IgD-negative memory B cell (primary cell): ENCODE results near the gene KRTAP4-16. TPM values are rescaled to one million over a fixed set of nuclear protein-coding genes. Genes with fewer than 3 reads are reported as not detected.
"Not testable (repeated sequence)": the region's sequence is repeated elsewhere in the genome, so short reads cannot be mapped to it uniquely, and the experiment has no call there.

Experiments
- H3K27ac Mint-ChIP-seq, 3 donors: one replicate each; pipeline ENCODE4 v1.8.0; 2020 to 2022; ENCODE audit warnings: mild to moderate bottlenecking in 3 of 3, mixed read lengths in 3 of 3, moderate library complexity in 1 of 3
- H3K27me3 Mint-ChIP-seq: one replicate; pipeline ENCODE4 v1.8.0; 2021; ENCODE audit warnings: mixed read lengths
- H3K36me3 Mint-ChIP-seq: one replicate; pipeline ENCODE4 v1.8.0; 2020; ENCODE audit warnings: mild to moderate bottlenecking, mixed read lengths
- H3K4me1 Mint-ChIP-seq, 3 donors: one replicate each; pipeline ENCODE4 v1.8.0; 2020 to 2022; ENCODE audit warnings: mixed read lengths in 3 of 3, mild to moderate bottlenecking in 1 of 3
- H3K4me3 Mint-ChIP-seq, 4 donors: one replicate each; pipeline ENCODE4 v1.8.0; 2020 to 2022; ENCODE audit warnings: mild to moderate bottlenecking in 4 of 4, mixed read lengths in 4 of 4, moderate library complexity in 3 of 4
- H3K9me3 Mint-ChIP-seq, 3 donors: one replicate each; pipeline ENCODE4 v1.8.0; 2020 to 2021; ENCODE audit warnings: mixed read lengths in 3 of 3, mild to moderate bottlenecking in 1 of 3
- polyA plus RNA-seq: library from polyadenylated mRNA; unstranded; fragments of 300-500 nt; fragmentation: Illumina TruSeq; gene quantifications from one replicate; pipeline ENCODE4 v1.2.3, GENCODE V29; 2021

Gene KRTAP4-16
- polyA plus RNA-seq, 1 donor from 2014 or later: not detected

DNA sequence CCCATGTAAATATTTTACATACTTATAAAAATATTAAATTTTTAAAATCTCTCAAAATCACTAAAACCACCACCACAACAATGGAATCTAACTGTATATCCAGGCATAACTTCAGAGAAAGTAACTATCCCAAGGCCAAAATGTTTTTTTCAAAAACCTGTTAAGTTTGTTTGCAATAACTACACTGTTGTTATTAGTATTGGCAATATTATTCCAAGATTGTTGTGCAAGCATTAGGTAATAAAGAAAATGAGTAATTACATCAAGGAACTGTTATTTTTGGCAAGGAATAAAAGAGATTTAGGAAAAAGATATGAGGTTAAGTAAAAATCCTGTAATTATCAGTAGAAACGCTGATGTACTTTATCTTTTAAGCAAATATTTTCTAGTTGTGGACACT, 25.4 kb upstream of the KRTAP4-16 start:
- Mint-ChIP-seq H3K27ac (no peak overlapping the region), H3K36me3 (no peaks in the 10 kb centered on the region), H3K4me3 (no peak overlapping the region), H3K27me3 (peaks cover 5% of the 10 kb centered on the region), H3K9me3 (peaks cover 0 to 7% (median 4%) of the 10 kb centered on the region in 3 donors), H3K4me1 (peaks cover 0 to 39% (median 38%) of the 10 kb centered on the region in 3 donors)

DNA sequence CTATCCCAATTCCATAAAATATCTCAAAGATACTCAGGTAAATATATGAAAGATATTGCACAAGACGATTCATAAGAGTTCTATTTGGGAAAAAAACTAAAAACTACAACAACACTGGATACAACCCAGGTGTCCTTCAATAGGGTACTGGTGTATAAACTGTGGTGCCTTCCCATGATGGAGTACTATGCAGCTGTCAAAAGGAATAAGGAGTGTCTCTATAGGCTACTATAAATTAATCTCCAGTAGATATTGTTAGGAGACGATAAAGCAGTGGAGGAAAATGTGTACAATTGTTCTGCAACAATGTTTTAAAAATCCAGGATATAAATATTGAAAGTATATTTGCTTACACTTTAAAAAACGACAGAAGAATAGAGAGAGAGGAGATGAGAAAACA, 24.4 kb upstream of the KRTAP4-16 start:
- H3K4me3 Mint-ChIP-seq: no peak overlapping the region
- H3K36me3 Mint-ChIP-seq: no peaks in the 10 kb centered on the region
- H3K9me3 Mint-ChIP-seq: peaks cover 0 to 7% (median 6%) of the 10 kb centered on the region in 3 donors
- H3K27ac Mint-ChIP-seq: peak overlapping the region in 1 of 3 donors; percentile 25
- H3K27me3 Mint-ChIP-seq: peaks cover 5% of the 10 kb centered on the region
- H3K4me1 Mint-ChIP-seq: peaks cover 0 to 33% (median 31%) of the 10 kb centered on the region in 3 donors

DNA sequence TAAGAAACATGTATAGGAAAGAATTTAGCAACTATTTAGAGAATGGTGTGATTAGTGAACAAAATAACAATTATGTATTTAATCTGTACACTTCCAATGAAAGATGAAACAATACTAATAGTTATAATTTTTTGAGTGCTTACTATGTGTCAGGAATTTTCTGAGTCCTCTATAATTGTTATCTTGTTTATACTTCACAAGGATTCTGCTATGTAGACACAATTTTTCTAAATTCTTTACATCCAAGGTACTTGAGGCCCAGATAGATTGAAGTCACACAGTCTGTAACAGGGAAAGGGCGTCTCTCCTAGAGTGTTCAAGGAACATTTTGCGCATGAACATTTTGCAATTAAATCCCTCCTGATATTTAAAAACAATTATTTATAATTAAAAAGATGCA, 23.1 kb upstream of the KRTAP4-16 start:
- Mint-ChIP-seq H3K4me3 (no peak overlapping the region), H3K27me3 (peaks cover 5% of the 10 kb centered on the region), H3K9me3 (peaks cover 3 to 7% (median 6%) of the 10 kb centered on the region in 3 donors), H3K36me3 (no peaks in the 10 kb centered on the region), H3K4me1 (peaks cover 1 to 34% (median 32%) of the 10 kb centered on the region in 3 donors), H3K27ac (no peak overlapping the region)

DNA sequence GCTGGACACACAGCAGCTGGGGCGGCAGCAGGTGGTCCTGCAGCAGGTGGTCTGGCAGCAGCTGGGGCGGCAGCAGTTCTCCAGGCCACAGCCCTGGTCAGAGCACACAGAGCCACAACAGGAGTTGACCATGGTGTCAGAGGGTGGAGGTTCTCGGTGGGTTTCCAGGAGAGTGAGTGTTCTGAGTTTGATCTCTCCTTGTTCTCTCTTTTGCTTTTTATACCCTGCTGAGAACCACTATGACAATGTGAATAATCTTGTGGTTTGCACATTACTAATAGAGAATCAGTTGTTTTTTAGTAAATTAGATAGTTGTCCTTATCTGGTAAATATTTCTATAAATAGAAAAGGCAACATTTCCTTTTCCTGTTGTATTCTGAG, 22.0 kb upstream of the KRTAP4-16 start, which contains the start of gene KRTAP4-12:
TSS of gene KRTAP4-12 (minus strand) at position 192 of the 381 bp plus-strand sequence. CDS start at position 132, 60 bp downstream.
- peak within 1 kb of the TSS in 2 of 3 donors; percentile 10 to 27 for H3K27ac Mint-ChIP-seq
- not testable (repeated sequence) for H3K27me3 Mint-ChIP-seq, H3K9me3 Mint-ChIP-seq, H3K36me3 Mint-ChIP-seq
- peak within 1 kb of the TSS in 2 of 4 donors; percentile 1 to 72 for H3K4me3 Mint-ChIP-seq
- H3K4me1 Mint-ChIP-seq: peaks cover 2 to 34% (median 32%) of the 10 kb centered on the region in 3 donors

DNA sequence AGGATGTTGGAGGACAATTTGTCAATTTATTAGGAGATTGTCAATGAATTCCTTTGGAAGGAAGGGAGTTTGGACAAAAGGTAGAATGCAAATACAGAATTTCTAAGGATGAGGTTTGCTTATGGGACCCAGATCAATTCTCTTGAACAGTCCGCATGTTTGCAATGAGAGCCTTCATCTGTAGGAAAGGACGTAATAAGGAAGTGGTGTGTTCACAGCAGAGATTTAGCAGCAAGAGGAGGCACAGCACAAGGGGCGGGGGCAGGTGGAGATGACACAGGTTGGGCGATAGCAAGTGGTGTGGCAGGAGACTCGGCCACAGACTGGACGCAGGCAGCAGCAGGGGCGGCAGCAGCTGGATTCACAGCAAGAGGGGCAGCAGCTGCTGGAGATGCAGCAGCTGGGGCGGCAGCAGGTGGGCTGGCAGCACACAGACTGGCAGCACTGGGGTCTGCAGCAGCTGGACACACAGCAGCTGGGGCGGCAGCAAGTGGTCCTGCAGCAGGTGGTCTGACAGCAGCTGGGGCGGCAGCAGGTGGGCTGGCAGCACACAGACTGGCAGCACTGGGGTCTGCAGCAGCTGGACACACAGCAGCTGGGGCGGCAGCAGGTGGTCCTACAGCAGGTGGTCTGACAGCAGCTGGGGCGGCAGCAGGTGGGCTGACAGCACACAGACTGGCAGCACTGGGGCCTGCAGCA, 21.4 kb upstream of the KRTAP4-16 start:
- peak overlapping the region in 2 of 4 donors; percentile 1 to 72 for H3K4me3 Mint-ChIP-seq
- H3K4me1 Mint-ChIP-seq: peaks cover 2 to 34% (median 30%) of the 10 kb centered on the region in 3 donors
- not testable (repeated sequence) for H3K9me3 Mint-ChIP-seq, H3K27me3 Mint-ChIP-seq, H3K36me3 Mint-ChIP-seq
- H3K27ac Mint-ChIP-seq: peak overlapping the region in 2 of 3 donors; percentile 10 to 27

DNA sequence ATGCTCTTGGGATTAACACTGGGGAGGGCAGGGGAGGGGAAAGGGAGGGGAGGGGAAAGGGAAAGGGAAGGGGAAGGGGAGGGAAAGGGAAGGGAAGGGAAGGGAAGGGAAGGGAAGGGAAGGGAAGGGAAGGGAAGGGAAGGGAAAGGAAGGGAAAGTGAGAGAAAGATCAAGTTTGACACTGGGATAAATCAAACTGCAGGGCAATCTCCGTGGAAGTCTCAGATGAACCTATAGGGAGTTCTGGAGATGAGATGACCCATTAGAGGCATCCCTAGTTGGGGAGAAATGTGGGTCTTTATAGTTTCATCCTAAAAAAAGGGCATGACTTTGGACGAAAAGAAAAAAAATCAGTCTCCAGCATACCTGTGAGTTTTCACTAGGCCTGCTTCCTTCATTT, 19.7 kb upstream of the KRTAP4-16 start:
- H3K36me3 Mint-ChIP-seq: no peaks in the 10 kb centered on the region
- peaks cover 2 to 40% (median 31%) of the 10 kb centered on the region in 3 donors for H3K4me1 Mint-ChIP-seq
- no peak overlapping the region for H3K27ac Mint-ChIP-seq
- H3K4me3 Mint-ChIP-seq: no peak overlapping the region
- H3K9me3 Mint-ChIP-seq: peaks cover 0 to 5% (median 5%) of the 10 kb centered on the region in 3 donors
- peaks cover 10% of the 10 kb centered on the region for H3K27me3 Mint-ChIP-seq

DNA sequence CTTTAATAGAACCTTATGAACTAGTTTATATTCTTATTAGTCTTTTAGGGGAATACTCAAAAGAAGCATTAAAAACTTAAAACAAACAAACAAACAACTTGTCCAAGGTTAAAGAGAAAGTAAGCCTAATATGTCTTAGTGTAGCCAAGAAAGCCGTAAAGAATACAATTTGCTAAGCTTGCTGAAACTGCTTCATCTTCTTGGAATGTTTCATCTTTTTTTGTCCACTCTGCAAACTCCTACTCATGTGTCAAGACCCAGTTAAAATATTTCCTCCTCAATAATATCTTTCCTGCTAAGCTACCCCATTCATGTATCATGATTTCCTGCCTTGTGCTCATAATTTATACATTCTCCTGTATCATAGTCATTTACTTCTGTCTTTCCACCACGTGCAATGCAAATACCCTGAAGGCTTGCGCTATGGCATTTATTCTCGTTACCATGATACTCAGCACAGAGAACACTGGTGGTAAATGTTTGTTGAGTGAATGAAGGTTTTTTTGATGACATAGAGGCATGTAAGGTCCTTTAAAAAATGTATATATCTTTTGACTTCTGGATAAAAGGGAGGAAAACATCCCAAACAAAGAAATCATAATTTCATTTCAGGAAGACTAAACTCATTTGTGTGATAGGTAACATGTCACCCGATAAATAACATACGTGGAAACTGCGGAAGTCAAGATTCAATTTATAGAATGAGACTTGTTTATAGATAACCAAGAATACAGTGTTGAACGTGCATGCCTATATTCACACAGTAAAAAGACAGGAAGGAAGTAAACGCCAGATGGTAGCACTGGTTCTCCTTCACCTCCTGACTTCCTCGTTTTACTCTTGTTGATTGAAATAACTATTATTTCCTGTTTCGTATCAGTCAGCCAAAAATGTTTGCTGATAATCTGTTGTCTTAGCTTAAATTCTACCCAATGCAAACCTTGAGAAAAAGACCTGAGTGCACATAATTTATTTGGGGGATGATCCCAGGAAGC, 18.0 kb upstream of the KRTAP4-16 start:
- Mint-ChIP-seq H3K4me1 (peaks cover 2 to 53% (median 45%) of the 10 kb centered on the region in 3 donors), H3K27me3 (peaks cover 14% of the 10 kb centered on the region), H3K4me3 (peak overlapping the region in 3 of 4 donors; percentile 30 to 63 (median 59)), H3K27ac (peak overlapping the region; percentile 89 to 92 (median 89))
- not testable (repeated sequence) for H3K9me3 Mint-ChIP-seq, H3K36me3 Mint-ChIP-seq

DNA sequence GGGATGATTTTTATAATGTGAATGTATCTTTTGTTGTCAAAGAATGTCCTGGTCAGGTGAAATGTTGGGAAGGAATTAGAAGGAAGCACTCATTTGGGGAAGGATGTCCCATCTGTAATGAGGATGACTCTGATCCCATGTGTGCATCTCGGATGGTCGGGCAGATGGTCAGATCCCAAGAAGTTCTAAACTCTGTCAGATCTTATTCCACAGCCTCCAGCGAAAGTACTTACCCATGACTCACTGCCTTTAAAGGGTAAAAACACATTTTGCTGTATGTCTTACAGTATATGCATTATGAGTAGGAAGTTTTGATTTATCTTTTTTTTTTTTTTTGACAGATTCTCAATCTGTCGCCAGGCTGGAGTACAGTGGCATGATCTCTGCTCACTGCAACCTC, 16.7 kb upstream of the KRTAP4-16 start:
- Mint-ChIP-seq H3K27ac (peak overlapping the region in 1 of 3 donors; percentile 49), H3K4me1 (peaks cover 2 to 48% (median 41%) of the 10 kb centered on the region in 3 donors), H3K27me3 (peaks cover 14% of the 10 kb centered on the region), H3K36me3 (no peaks in the 10 kb centered on the region), H3K4me3 (peak overlapping the region in 2 of 4 donors; percentile 25 to 36), H3K9me3 (peaks cover 0 to 7% (median 2%) of the 10 kb centered on the region in 3 donors)

DNA sequence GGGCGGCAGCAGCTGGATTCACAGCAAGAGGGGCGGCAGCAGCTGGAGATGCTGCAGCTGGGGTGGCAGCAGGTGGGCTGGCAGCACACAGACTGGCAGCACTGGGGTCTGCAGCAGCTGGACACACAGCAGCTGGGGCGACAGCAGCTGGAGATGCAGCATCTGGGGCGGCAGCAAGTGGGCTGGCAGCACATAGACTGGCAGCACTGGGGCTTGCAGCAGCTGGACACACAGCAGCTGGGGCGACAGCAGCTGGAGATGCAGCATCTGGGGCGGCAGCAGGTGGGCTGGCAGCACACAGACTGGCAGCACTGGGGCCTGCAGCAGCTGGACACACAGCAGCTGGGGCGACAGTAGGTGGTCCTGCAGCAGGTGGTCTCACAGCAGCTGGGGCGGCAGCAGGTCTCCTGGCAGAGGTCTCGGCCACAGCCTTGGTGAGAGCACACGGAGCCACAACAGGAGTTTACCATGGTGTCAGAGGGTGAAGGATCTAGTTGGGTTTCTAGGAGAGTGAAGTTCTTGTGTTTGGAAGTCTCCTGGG, 15.9 kb upstream of the KRTAP4-16 start, which contains the start of gene KRTAP4-11:
TSS of gene KRTAP4-11 (minus strand) at position 528 of the 541 bp plus-strand sequence. CDS start at position 470, 58 bp downstream.
- peaks cover 2 to 43% (median 35%) of the 10 kb centered on the region in 3 donors for H3K4me1 Mint-ChIP-seq
- not testable (repeated sequence) for H3K9me3 Mint-ChIP-seq, H3K27me3 Mint-ChIP-seq, H3K36me3 Mint-ChIP-seq
- H3K4me3 Mint-ChIP-seq: peak within 1 kb of the TSS in 2 of 4 donors; percentile 25 to 85
- H3K27ac Mint-ChIP-seq: peak within 1 kb of the TSS; percentile 15 to 63 (median 49)

DNA sequence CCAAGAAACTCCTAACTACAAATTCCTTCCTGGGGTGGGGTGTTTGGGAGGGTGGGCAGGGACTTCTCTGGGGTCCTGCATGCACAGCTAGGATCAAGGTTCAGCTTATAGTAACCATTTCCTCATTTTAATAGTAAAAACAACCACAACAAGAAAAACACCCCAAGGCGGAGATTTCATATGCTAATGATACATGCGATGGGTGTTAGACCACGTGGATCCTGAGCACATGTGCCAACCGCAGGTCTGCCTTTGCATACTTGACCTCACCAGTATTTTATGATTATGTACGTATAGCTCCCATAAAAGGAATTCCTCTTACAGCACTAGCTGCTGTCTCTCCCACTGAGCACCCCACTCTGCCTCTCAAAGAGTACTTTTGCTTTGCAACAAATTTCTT, 14.3 kb upstream of the KRTAP4-16 start:
- Mint-ChIP-seq H3K4me3 (peak overlapping the region in 3 of 4 donors; percentile 1 to 56 (median 44)), H3K4me1 (peaks cover 2 to 39% (median 32%) of the 10 kb centered on the region in 3 donors), H3K9me3 (peaks cover 0 to 7% (median 0%) of the 10 kb centered on the region in 3 donors), H3K27ac (peak overlapping the region; percentile 37 to 90 (median 89)), H3K36me3 (no peaks in the 10 kb centered on the region), H3K27me3 (peaks cover 9% of the 10 kb centered on the region)

DNA sequence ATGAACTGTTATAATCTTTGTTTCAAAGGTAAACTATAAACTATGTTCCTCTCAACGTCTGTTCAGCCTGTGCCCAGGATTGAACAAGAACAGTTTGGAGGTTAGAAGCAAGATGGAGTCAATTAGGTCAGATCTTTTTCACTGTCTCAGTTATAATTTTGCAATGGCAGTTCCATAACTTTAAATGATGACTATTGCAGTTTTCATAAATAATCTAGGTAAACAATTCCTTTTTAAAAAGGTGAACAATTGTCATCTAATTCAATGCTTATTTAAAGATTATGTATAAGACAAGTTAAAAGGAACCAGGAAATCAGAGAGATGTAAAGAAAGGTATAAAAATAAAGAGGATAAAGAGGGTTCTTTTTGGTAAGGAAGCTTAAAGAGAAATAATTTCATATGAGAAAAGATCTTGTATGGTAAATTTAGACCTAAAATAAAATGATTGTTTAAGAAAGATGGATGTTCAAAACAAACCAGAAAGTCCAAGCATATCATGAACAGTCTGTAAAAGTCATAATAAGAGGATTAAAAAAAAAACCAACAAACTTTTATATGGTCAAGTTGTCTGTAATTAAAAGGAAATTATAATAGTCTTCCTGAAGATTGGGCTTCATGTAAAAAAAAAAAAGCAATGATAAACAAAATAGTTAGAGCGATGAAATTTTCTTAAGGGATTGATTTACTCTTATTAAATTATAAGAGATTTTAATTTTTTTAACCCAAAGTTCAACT, 9.3 kb upstream of the KRTAP4-16 start:
- Mint-ChIP-seq H3K4me1 (peaks cover 0 to 41% (median 32%) of the 10 kb centered on the region in 3 donors), H3K9me3 (peaks cover 0 to 2% (median 2%) of the 10 kb centered on the region in 3 donors), H3K4me3 (no peak overlapping the region), H3K27me3 (peaks cover 2% of the 10 kb centered on the region), H3K27ac (no peak overlapping the region), H3K36me3 (no peaks in the 10 kb centered on the region)

DNA sequence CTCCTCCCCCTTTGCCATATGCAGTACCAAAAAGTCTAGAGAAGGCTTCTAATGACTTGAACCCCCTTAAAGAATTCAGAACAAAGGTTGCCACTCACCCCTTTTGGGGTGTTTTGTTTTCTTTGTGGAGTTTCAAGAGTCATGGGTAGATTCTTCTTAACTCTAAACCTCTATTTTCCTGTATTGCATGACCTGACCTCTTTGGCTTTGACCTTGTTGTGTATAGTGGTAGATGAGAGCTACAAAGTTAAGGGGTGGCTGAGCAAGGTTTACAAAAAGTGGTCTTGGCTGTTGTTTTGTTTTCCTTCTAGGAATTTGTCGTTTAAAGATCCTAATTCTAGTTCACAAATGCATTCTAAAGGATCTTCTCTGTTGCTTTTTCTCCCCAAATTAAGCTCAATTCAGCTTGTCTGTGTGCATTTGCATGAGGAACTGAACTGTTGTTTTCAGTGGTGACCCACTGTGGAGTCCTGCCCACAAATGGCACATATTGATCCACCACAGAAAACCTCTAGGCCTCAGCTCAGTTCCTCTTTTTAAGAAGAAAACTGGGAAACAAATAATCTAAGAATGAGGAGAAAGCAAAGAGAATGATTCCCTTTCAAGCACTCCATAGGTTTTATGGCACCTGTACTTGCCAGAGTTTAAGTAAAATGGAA, 6.8 kb upstream of the KRTAP4-16 start:
- not testable (repeated sequence) for H3K9me3 Mint-ChIP-seq, H3K36me3 Mint-ChIP-seq, H3K27me3 Mint-ChIP-seq
- Mint-ChIP-seq H3K4me1 (peaks cover 0 to 26% (median 21%) of the 10 kb centered on the region in 3 donors), H3K4me3 (peak overlapping the region in 3 of 4 donors; percentile 80 to 88 (median 84)), H3K27ac (peak overlapping the region in 2 of 3 donors; percentile 75 to 94)

DNA sequence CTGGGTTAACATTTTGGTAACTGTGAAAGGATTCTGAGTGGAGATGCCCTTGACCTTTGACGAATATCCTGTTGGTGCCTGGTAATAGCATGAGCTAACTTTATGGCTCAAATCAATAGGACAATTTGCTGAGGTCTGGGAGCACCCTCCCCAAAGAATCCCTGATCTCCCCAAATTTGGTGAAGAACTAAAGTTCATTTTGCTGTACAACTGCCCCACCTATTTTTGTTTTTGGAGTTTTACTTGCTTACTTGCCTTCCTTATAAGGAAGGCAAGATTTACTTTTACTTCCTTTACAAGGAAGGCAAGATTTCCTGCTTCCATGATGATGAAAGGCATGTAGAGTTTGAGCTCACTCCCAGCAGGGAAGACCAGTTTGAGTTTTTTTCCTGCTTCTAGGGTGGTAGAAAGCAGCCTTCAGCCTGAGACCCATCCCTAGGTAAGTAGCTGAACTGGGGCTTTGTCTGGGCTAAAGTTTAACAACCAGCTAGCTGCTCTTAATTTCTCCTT, 6.0 kb upstream of the KRTAP4-16 start:
- Mint-ChIP-seq H3K4me3 (peak overlapping the region in 3 of 4 donors; percentile 80 to 88 (median 84)), H3K9me3 (peaks cover 0 to 3% (median 2%) of the 10 kb centered on the region in 3 donors), H3K36me3 (no peaks in the 10 kb centered on the region), H3K4me1 (peaks cover 0 to 26% (median 21%) of the 10 kb centered on the region in 3 donors), H3K27me3 (peaks cover 8% of the 10 kb centered on the region), H3K27ac (peak overlapping the region in 2 of 3 donors; percentile 75 to 94)
